ENCODE results near the gene CCDC102B.

CCDC102B gene

GRCh38 chr18:68854786-68855391 lies 57.0 kb downstream of the CCDC102B start:
- in situ Hi-C loops (cut with HindIII; ENCODE audit: low pct_ligation_motif_present, low sequenced_read_pairs): no loop called here
- DNase-seq: no peak
- Histone ChIP-seq H3K27me3 (replicated peaks) (no peaks in the 10 kb centered on the region), H3K27ac (no peak overlapping the region), H3K36me3 (replicated peaks) (no peaks in the 10 kb centered on the region), H3K4me3 (ENCODE audit: low read depth, low read length) (no peak overlapping the region)
- no peak for TF ChIP-seq CTCF (IDR thresholded peaks at IDR 0.05; ENCODE audit: low read depth, low read length, missing control alignments)

GRCh38 chr18:68855491-68855890 lies 57.6 kb downstream of the CCDC102B start:
- in situ Hi-C loops (cut with HindIII; ENCODE audit: low pct_ligation_motif_present, low sequenced_read_pairs): no loop called here

GRCh38 chr18:68861365-68861764 lies 63.5 kb downstream of the CCDC102B start:
- in situ Hi-C loops (cut with HindIII; ENCODE audit: low pct_ligation_motif_present, low sequenced_read_pairs): no loop called here
- no peak for TF ChIP-seq CTCF (IDR thresholded peaks at IDR 0.05; ENCODE audit: low read depth, low read length, missing control alignments)
- H3K36me3 ChIP-seq (replicated peaks): no peaks in the 10 kb centered on the region
- H3K27ac ChIP-seq: no peak overlapping the region
- H3K4me3 ChIP-seq (ENCODE audit: low read depth, low read length): no peak overlapping the region
- DNase-seq: no peak
- no peaks in the 10 kb centered on the region for H3K27me3 ChIP-seq (replicated peaks)

More at GRCh38 chr18:68855491-68855890, 57.6 kb downstream of the CCDC102B start:
- TF ChIP-seq CTCF (IDR thresholded peaks at IDR 0.05; ENCODE audit: low read depth, low read length, missing control alignments): no peak
- no peak for DNase-seq
- Histone ChIP-seq H3K4me3 (ENCODE audit: low read depth, low read length) (no peak overlapping the region), H3K27me3 (replicated peaks) (no peaks in the 10 kb centered on the region), H3K27ac (no peak overlapping the region), H3K36me3 (replicated peaks) (no peaks in the 10 kb centered on the region)

- H3K27me3 ChIP-seq (replicated peaks): no peaks in the 10 kb centered on the region
- in situ Hi-C loops (cut with HindIII; ENCODE audit: low pct_ligation_motif_present, low sequenced_read_pairs): no loop called here
- H3K36me3 ChIP-seq (replicated peaks): no peaks in the 10 kb centered on the region
- no peak for DNase-seq
- no peak for TF ChIP-seq CTCF (IDR thresholded peaks at IDR 0.05; ENCODE audit: low read depth, low read length, missing control alignments)
- no peak overlapping the region for H3K27ac ChIP-seq
- no peak overlapping the region for H3K4me3 ChIP-seq (ENCODE audit: low read depth, low read length)
These were observed 67.1 kb downstream of the CCDC102B start for GRCh38 chr18:68865021-68865420.

GRCh38 chr18:68865503-68865902 lies 67.6 kb downstream of the CCDC102B start:
- Histone ChIP-seq H3K4me3 (ENCODE audit: low read depth, low read length) (no peak overlapping the region), H3K27me3 (replicated peaks) (no peaks in the 10 kb centered on the region), H3K27ac (no peak overlapping the region), H3K36me3 (replicated peaks) (no peaks in the 10 kb centered on the region)
- TF ChIP-seq CTCF (IDR thresholded peaks at IDR 0.05; ENCODE audit: low read depth, low read length, missing control alignments): no peak
- no peak for DNase-seq
- in situ Hi-C loops (cut with HindIII; ENCODE audit: low pct_ligation_motif_present, low sequenced_read_pairs): no loop called here

- Histone ChIP-seq H3K36me3 (replicated peaks) (no peaks in the 10 kb centered on the region), H3K27ac (no peak overlapping the region), H3K4me3 (ENCODE audit: low read depth, low read length) (no peak overlapping the region), H3K27me3 (replicated peaks) (no peaks in the 10 kb centered on the region)
- DNase-seq: no peak
- in situ Hi-C loops (cut with HindIII; ENCODE audit: low pct_ligation_motif_present, low sequenced_read_pairs): no loop called here
- TF ChIP-seq CTCF (IDR thresholded peaks at IDR 0.05; ENCODE audit: low read depth, low read length, missing control alignments): no peak
These were observed 75.1 kb downstream of the CCDC102B start for GRCh38 chr18:68873003-68873402.

Measured in brain microvascular endothelial cell (primary cell).